HG02588 (cell line): Measurements from ENCODE around the gene EXOSC5.
"Not testable (repeated sequence)": the region's sequence is repeated elsewhere in the genome, so short reads cannot be mapped to it uniquely, and the experiment has no call there.

ENCODE experiments used
- ATAC-seq: cut with Tn5 transposase; IDR thresholded peaks from one replicate; pipeline ENCODE4 v1.9.1; 2021; ENCODE audit warnings: mild to moderate bottlenecking, moderate library complexity; ENCODE audit not compliant: unreplicated experiment

The EXOSC5 gene

DNA sequence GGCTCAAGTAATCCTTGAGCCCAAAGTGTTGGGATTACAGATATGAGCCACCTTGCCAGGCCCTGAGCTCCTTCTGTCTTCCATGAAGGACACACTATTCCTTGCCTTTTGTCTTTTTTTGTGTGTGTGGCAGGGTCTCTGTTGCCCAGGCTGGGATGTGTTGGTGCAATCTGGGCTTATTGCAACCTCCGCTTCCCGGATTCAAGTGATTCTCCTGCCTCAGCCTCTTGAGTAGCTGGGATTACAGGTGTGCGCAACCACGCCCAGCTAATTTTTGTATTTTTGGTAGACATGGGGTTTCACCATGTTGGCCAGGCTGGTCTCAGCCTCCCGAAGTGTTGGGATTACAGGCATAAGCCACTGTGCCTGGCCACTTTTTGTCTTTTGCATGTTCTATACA is 11.7 kb upstream of the EXOSC5 start:
- ATAC-seq = not testable (repeated sequence)

DNA sequence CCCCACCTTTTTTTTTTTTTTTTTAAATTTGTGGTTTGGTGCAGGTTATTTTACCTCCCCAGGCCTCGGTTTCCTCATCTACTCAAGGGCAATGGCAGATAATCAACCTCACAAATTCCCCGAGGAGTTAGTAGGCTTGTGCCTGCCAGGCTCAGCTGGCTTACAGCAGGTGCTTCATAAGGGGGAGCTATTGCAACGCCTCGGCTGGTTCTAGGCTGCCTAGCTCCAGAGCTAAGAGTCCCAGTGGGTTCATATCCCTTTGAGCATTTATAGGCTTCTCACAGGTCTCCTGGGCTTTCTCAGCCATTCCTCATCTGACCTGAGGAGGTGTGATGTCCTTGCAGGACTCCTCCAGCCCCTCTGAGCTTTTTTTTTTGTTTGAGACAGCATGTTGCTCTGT is 11.1 kb upstream of the EXOSC5 start:
- no peak for ATAC-seq

- no peak for ATAC-seq
These were observed 10.1 kb upstream of the EXOSC5 start for GRCh38 chr19:41407271-41407670.

DNA sequence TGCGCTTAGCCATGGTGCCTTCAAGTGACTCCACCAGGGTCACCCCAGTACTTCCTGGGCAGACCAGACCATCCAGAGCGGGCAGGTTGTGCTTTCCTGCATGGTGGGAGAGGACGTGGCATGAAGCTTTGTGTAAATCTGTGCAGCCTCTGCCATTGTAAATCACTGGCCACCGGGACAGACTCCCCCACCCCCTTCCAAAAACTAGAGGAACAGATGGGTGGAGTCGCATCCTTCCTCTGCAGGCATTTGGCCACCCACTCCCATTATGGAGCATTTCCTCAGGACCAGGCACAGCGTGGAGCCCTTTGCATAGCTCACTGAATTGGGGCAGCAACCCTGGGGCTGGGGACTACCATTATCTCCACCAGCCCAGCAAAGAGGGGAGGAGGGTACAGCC is 8.6 kb upstream of the EXOSC5 start:
- no peak for ATAC-seq

DNA sequence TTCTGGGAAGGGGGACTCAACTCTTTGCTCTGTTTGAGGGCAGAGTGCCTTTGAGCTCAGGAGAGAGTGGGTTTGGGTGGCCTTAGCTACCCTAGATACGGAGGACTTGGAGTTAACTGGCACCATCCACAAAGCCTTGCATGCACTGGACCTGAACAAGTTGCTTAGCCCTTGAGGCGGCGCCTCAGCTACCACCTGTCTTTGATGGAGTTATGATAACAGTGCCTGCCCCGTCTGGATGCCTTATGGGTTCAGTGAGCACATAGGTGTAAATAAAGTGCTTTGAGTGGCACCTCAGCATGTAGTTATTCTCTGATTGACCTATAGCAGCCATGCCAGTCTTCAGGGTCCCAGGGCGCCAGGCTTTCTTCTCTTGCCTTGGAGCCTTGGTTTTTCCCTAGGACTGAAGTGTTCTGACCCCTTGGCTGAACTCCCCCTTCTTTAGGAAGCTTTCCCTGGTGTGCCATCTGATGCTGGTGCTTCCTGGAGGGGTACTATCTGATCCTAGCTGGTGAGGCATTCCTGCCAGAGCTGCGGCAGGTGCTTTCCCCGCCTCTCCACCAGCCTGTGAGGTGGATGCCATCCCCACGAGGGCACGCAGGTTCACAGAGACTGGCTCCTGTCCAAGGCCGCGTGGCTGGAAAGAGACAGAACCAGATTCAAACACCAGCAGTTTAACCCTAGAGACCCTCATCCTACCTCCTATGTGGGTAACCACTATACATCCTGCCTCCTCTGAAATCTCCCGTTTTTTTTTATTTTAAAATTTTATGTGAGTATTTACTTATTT is 6.2 kb upstream of the EXOSC5 start:
- no peak for ATAC-seq

GRCh38 chr19:41402010-41402409 is 4.9 kb upstream of the EXOSC5 start:
- ATAC-seq = no peak

GRCh38 chr19:41401483-41401882 is 4.3 kb upstream of the EXOSC5 start:
- no peak for ATAC-seq

DNA sequence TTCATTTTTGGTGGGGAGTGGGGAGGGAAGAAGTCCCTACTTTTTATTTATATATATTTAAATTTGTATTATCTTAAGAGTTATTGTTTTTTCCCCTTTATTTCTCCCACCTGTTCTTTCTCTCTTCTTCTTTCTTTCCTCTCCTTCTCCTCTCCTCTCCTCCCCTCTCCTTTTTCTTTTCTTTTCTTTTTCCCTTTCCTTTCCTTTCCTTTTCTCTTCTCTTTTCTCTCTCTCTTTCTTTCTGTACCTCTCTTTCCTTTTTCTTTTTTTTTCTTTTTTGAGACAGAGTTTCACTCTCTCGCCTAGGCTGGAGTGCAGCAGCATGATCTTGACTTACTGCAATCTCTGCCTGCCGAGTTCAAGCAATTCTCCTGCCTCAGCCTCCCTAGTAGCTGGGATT is 2.4 kb upstream of the EXOSC5 start:
- no peak for ATAC-seq

GRCh38 chr19:41399091-41399490 is 1.9 kb upstream of the EXOSC5 start:
- ATAC-seq = no peak

- no peak for ATAC-seq
These were observed 1.4 kb upstream of the EXOSC5 start for GRCh38 chr19:41398598-41398997.

GRCh38 chr19:41398050-41398418 is 875 bp upstream of the EXOSC5 start:
- no peak for ATAC-seq

- no peak for ATAC-seq
These were observed 1.8 kb downstream of the EXOSC5 start for GRCh38 chr19:41395355-41395754.

GRCh38 chr19:41392775-41393174 is 4.4 kb downstream of the EXOSC5 start:
- no peak for ATAC-seq

DNA sequence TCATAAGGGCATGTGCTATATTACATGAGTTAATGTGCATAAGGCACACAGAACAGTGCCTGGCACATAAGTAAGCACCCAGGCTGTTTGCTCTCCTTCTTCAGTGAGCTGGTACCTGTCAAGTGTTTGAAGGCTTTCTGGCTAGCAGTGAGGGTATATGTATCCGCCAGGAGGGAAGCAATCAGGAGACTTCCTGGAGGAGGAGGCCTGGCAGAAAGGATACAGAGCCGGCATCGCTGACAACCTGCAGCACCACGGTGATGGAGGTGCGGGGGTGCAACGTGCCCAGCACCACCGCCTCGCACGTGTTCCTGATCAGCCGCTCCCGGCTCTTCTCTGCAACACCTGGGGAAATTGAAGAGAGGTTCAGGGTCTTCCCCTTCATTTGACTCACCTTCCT is 5.5 kb downstream of the EXOSC5 start:
- ATAC-seq = no peak

GRCh38 chr19:41386442-41386841 is 10.7 kb downstream of the EXOSC5 start:
- ATAC-seq = no peak

- no peak for ATAC-seq
These were observed 12.8 kb downstream of the EXOSC5 start for GRCh38 chr19:41384351-41384750.

GRCh38 chr19:41381536-41381935 is 15.6 kb downstream of the EXOSC5 start:
- not testable (repeated sequence) for ATAC-seq

DNA sequence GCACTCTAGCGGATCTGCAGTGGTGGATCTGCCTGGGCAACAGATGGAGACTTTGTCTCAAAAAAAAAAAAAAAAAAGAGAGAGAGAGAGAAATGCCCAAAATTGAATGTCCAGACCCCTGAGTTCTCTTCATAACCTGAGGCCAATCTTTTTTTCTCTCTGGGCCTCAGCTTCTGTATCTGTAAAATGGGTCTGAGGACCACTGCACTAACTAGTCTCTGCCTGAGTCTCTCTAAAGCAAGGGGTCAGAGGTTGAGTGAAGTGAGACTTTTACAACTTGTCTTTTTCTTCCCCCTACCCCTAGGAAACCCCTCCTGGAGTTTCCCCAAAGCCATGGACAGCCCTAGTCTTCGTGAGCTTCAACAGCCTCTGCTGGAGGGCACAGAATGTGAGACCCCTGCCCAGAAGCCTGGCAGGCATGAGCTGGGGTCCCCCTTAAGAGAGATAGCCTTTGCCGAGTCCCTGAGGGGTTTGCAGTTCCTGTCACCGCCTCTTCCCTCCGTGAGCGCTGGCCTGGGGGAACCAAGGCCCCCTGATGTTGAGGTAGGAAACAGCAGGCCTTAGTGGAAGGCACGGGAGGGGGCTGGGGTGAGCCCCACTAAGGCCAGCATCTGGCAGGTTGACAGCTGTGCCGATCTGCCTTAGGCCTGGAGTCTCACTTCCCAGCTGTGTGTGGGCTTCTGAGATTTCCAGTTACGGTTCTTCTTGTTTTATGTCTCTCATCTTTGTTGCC is 19.0 kb downstream of the EXOSC5 start:
- peak; percentile 51 for ATAC-seq

DNA sequence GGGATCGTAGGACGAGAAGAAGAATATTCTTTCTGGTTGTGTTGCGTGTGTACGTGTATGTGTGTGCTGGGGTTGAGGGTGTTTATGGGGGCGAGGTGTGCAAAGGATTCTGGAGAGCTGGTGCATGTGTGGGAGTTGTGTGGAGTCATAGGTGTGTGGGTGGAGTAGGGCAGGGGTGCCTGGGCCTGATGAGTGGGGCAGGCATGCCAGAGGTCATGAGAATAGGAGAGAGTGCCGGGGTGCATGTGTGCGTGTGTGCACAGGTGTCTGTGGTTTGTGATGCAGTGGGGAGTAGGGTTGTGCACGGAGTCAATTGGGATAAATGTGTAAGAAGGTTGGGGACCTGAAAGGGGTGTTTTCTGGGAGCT is 20.2 kb downstream of the EXOSC5 start:
- ATAC-seq = no peak

DNA sequence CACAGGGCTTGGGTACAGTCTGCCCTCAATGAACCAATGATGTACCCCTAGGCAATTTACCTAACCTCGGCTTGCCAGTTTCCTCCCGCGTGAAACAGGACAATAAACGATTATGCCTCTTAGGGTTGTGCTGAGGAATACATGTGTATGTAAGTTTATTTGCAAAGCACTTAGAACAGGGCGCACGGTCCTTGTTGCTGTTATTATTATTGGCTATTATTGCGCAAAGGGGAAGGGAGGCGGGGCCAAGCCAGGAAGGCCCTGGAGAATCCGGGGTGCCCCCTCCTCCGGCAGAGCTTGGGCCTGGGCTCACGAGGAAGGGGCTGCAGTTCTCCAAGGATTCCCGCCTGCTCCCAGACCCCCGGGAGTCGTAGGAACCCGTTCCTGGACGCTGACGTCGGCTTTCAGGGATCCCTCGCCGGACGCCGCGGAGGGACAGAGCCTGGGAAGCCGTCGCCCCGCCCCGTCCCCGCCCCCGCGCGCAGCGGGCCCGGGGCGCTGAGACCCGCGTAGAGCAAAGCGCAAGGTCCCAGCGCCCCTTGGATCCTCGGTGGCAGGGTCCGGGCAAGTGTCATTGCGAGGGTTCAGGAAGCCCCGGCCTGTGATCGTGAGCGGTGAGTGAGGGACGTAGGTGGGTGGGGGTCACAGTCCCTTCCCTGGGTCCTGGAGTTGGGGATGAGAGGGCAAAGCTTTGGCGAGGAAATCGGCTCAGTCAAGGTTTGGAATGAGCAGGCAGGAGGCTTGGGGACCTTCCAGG is 20.7 kb downstream of the EXOSC5 start, which contains the start of gene TMEM91:
Gene TMEM91 (plus strand): TSS at position 293 of the 757 bp plus-strand sequence. CDS start 1,777 bp downstream, outside the sequence.
- ATAC-seq = no peak

DNA sequence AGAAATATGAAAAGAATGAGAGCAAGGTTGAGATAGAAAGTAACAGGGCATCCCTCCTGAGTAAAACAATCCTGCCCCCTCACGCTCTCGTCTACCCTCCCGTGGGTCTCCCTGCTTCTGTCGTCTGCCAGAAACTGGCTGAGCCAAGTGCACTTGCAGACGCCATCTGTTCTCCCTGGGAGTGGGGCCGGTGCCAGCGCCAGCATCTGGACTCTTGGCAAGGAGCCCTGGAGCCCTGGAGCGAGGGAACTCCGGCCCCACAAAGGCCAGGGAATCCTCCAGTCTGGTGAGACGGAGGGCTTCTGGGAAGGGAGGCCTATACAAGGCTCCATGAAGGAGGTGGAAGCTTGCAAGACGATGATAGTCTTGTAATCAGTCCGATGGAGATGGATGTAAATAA is 23.2 kb downstream of the EXOSC5 start:
- ATAC-seq = no peak

GRCh38 chr19:41372501-41372900 is 24.7 kb downstream of the EXOSC5 start:
- ATAC-seq = no peak
